Left colon (tissue), 2 donors: ENCODE data around the gene HMCN1. TPM values are rescaled to one million over a fixed set of nuclear protein-coding genes. Genes with fewer than 3 reads are reported as not detected.
"Not testable (repeated sequence)": the region's sequence is repeated elsewhere in the genome, so short reads cannot be mapped to it uniquely, and the experiment has no call there.

Experiments used
- ATAC-seq: fragments of 200-7000 bp; cut with Tn5 transposase; one replicate; pipeline ENCODE4 v1.9.1; 2020; ENCODE audit warnings: mild to moderate bottlenecking, moderate library complexity
- DNase-seq, 2 donors: peaks; one replicate each; pipeline ENCODE4 v3.0.0-alpha.2; 2020
- intact Hi-C, 2 donors: fragments of 100-400 bp; cut with DNase I in 1 of 2; cut with micrococcal nuclease in 1 of 2; formaldehyde crosslinking; loops; one replicate each; pipeline versions ENCODE4 v1.11.2 to v1.14.0; 2022; cut with DNase I, micrococcal nuclease
- total RNA-seq, 2 donors: library from RNA; stranded (reverse); fragmentation: NEBNext Ultra II Directional; extraction: Animal tissue kit (Norgen Biotek cat#: 25700); gene quantifications; one replicate each; pipeline ENCODE4 v1.2.1, GENCODE V29; 2021
- donor health status: DM: no; HTN: no; CAD: no.
- donor health status: DM: yes; HTN: yes; CAD: no.

The HMCN1 gene
- total RNA-seq, 2 donors from 2014 or later: 1.7 to 3.9 TPM

GRCh38 chr1:186143481-186143880, 409.3 kb downstream of the HMCN1 start:
- DNase-seq (no peak), ATAC-seq (no peak)
- intact Hi-C loops: no loop called here

DNA sequence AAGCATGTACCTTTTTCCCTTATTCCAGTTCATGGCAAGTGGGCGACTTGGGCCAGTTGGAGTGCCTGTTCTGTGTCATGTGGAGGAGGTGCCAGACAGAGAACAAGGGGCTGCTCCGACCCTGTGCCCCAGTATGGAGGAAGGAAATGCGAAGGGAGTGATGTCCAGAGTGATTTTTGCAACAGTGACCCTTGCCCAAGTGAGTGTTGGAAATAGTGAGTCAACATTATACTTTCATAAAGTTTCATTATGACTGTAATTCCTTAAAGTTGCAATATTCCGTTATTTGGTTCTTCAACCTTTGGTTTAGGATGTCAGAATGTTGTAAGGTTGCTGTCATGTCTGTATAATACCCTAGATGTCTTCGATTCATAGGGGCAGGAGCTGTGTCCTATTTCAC, 410.3 kb downstream of the HMCN1 start:
- no peak for ATAC-seq
- no peak for DNase-seq
- intact Hi-C loops: no loop called here

GRCh38 chr1:186146974-186147373, 412.8 kb downstream of the HMCN1 start:
- DNase-seq: no peak
- intact Hi-C loops: no loop called here
- no peak for ATAC-seq

GRCh38 chr1:186149591-186149990, 415.4 kb downstream of the HMCN1 start:
- DNase-seq: no peak
- intact Hi-C loops: no loop called here
- no peak for ATAC-seq

- intact Hi-C loops: no loop called here
- no peak for ATAC-seq
- DNase-seq: no peak
Observed at GRCh38 chr1:186152227-186152619, 418.0 kb downstream of the HMCN1 start.

DNA sequence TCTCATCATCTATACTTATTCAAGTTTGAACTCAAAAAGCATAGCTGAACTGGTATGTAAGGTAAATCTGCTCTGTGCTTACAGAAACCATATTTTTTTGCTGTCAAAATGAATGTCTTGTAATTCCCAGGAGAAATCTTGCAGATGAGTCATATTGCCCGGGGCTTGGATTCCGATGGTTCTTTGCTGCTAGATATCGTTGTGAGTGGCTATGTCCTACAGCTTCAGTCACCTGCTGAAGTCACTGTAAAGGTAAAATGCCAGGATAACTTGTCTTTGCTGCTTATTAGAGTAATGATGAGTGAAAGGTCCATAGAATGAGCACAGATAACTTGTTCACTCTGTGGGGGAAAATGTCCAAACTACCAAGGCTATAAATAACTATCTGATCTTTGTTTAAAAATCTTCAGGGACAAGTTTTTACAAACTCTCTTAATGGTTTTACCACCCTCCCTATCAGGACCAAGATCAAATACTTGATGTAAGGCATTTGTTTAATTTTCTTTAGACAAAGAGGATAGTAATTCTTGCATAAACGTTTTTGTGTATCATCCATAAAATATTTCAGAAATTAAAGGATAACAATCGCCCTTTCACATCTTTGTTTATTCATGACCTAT, 418.5 kb downstream of the HMCN1 start:
- no peak for DNase-seq
- no peak for ATAC-seq

GRCh38 chr1:186154651-186155050, 420.5 kb downstream of the HMCN1 start:
- DNase-seq: no peak

More for the DNA sequence above, 418.5 kb downstream of the HMCN1 start:
- intact Hi-C loops: no loop called here

DNA sequence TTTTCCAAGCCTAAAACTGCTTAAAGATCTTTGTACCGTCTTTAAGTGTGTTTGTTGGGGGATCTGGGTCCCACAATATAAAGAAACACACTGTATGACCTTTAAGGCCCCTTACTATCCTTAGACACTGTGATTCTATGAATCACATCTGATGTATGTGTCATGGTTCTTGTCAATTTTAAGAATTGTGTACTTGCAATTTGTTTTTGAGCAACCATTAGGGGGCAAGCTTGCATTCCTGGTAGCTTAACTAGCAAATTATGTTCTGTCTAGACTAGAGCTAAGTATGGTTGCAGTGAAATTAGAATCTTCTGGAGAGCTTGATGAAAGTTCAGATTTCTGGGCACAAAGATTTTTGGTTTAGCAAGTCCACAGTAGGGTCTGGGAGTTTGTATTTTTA, 421.4 kb downstream of the HMCN1 start:
- ATAC-seq: no peak
- intact Hi-C loops: no loop called here
- DNase-seq: no peak

More at GRCh38 chr1:186154651-186155050, 420.5 kb downstream of the HMCN1 start:
- ATAC-seq: no peak
- intact Hi-C loops: no loop called here

DNA sequence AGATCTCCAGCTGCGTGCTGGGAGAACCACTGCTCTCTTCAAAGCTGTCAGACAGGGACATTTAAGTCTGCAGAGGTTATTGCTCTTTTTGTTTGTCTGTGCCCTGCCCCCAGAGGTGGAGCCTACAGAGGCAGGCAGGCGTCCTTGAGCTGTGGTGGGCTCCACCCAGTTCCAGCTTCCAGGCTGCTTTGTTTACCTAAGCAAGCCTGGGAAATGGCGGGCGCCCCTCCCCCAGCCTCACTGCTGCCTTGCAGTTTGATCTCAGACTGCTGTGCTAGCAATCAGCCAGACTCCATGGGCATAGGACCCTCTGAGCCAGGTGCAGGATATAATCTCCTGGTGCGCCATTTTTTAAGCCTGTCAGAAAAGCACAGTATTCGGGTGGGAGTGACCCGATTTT, 428.7 kb downstream of the HMCN1 start:
- intact Hi-C loops, ATAC-seq: not testable (repeated sequence)
- peak in 1 of 2 donors; percentile 66 for DNase-seq

DNA sequence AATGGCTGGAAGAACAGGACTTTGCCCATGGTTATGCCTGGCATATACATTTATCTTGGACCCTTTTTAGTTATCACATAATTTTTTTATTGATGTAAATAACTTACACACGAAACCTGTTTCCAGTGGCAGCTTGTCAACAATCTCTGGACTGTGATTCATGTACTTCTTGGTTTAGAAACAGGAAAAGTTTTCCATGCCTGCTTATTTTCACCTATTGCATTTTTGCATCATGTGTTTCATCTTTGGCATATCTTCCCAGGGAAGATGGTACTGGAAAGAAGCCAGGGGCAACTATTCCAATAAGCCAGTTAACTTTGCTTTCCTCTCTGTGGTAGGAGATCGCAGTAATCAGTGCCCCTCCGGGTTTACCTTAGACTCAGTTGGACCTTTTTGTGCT, 430.6 kb downstream of the HMCN1 start:
- intact Hi-C loops: no loop called here
- no peak for DNase-seq
- ATAC-seq: no peak

DNA sequence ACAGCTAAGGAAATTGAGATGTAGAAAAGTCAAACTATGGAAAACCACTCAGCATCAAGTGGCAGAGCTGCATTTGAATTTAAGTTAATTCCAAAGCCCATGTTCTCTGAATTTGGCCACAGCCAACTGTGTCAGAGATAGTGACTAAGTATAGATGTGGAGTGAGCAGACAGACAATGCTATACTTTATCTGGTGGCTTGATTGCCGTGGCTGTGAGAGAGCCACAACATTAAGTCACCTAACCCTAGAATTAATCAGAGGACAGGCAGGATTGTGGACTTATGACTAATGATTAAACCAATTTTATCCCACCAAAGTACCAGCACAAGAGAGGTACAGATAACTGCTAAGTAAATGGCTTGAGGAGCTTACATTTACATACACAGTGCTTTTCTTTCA, 431.1 kb downstream of the HMCN1 start:
- DNase-seq: no peak
- intact Hi-C loops: no loop called here
- ATAC-seq: no peak

DNA sequence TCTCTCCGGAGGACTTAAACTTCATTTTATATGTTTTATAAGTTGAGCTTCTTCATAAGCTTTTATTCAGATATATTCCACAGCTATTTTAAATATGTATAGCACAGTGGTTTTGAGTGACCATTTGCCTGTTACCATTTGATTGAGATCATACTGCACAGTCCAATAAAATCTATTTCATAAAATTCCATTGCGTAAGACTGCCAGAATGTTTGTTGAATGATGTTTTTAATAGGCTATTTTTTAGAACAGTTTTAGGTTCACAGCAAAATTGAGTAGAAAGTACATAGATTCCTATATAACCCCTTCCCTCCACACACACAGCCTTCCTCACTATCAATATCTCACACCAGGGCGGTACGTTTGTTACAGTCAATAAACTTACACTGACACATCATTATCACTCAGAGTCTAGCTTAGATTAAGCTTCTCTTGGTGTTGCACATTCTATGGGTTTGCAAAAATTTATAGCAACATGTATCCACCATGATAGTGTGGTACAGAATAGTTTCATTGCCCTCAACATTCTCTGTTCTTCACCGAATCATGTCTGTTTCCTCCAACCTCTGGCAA, 433.0 kb downstream of the HMCN1 start:
- DNase-seq: no peak
- intact Hi-C loops: no loop called here
- no peak for ATAC-seq

GRCh38 chr1:186175588-186175987, 441.4 kb downstream of the HMCN1 start:
- intact Hi-C loops: no loop called here

GRCh38 chr1:186178426-186179043, 444.3 kb downstream of the HMCN1 start:
- ATAC-seq: no peak
- DNase-seq: no peak
- intact Hi-C loops: no loop called here

More at GRCh38 chr1:186175588-186175987, 441.4 kb downstream of the HMCN1 start:
- DNase-seq: no peak
- ATAC-seq: no peak

- no peak for ATAC-seq
- no peak for DNase-seq
- intact Hi-C loops: no loop called here
Observed at GRCh38 chr1:186179231-186179630, 445.0 kb downstream of the HMCN1 start.

GRCh38 chr1:186183219-186183618, 449.0 kb downstream of the HMCN1 start:
- no peak for ATAC-seq
- intact Hi-C loops: no loop called here
- no peak for DNase-seq

- intact Hi-C loops: no loop called here
- DNase-seq (no peak), ATAC-seq (no peak)
Observed at GRCh38 chr1:186183970-186184628, 449.9 kb downstream of the HMCN1 start.

DNA sequence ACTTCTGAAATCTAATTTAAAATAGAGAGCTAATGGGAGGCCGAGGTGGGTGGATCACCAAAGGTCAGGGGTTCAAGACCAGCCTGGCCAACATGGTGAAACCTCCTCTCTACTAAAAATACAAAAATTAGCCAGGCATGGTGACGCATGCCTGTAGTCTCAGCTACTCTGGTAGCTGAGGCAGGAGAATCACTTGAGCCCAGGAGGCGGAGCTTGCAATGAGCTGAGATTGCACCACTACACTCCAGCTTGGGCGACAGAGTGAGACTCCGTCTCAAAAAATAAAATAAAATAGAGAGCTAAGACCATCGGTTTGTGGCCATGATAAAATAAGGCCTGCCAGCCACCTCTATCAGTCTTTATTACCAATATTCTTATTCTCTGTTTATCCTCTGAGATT, 452.1 kb downstream of the HMCN1 start:
- DNase-seq, ATAC-seq, intact Hi-C loops: not testable (repeated sequence)

- intact Hi-C loops: no loop called here
- ATAC-seq (no peak), DNase-seq (no peak)
Observed at GRCh38 chr1:186187601-186188000, 453.4 kb downstream of the HMCN1 start.

- DNase-seq (no peak), ATAC-seq (no peak)
- intact Hi-C loops: no loop called here
Observed at GRCh38 chr1:186188004-186188539, 453.9 kb downstream of the HMCN1 start.
